A549 (cell line): ENCODE measurements around the gene CASP1. TPM values are rescaled to one million over a fixed set of nuclear protein-coding genes. Genes with fewer than 3 reads are reported as not detected.
"Not testable (repeated sequence)": the region's sequence is repeated elsewhere in the genome, so short reads cannot be mapped to it uniquely, and the experiment has no call there.

Experiments
- ATAC-seq, 2 experiments: fragments of 200-7000 bp in 1 of 2; fragments of >200 bp in 1 of 2; cut with Nextera tagmentation in 1 of 2; cut with Tn5 transposase in 1 of 2; 3 replicates each; pipeline versions ENCODE4 v1.8.0 to v1.9.1; 2018 to 2020; ENCODE audit warnings: mild to moderate bottlenecking in 1 of 2, moderate library complexity in 1 of 2
- CTCF ChIA-PET: fragments of 300-600 bp; sonication (Branson Sonifier 250); formaldehyde crosslinking; extraction: SDS; loops from one replicate; lab custom pipeline; 2021; ENCODE audit warnings: antibody characterized with exemption, inconsistent platforms; lab: Yijun Ruan, JAX
- POLR2A ChIA-PET: fragments of 350-600 bp; formaldehyde crosslinking; extraction: SDS; loops from one replicate; lab custom pipeline; 2021; ENCODE audit warnings: antibody characterized with exemption, inconsistent platforms; lab: Yijun Ruan, JAX
- DNase-seq, 2 experiments: peaks; one replicate each; pipeline versions ENCODE4 v3.0.0 to v3.0.0-alpha.2; 2011 to 2016; ENCODE audit warnings: low read depth in 1 of 2, low spot score in 1 of 2
- FAIRE-seq: peaks from 2 replicates; lab custom pipeline; 2011; peaks lifted over from hg19 to GRCh38; lab: Jason Lieb, UNC
- H3K27ac ChIP-seq, 2 experiments: fragments of >200 bp; sonication (Bioruptor Twin); formaldehyde crosslinking; 3 replicates each; pipeline ENCODE4 v1.5.1; 2016 to 2017
- H3K4me1 ChIP-seq: fragments of >200 bp; sonication (Bioruptor Twin); formaldehyde crosslinking; 3 replicates; pipeline ENCODE4 v1.6.1; 2016
- H3K4me2 ChIP-seq: fragments of >200 bp; sonication (Bioruptor Twin); formaldehyde crosslinking; 3 replicates; pipeline ENCODE4 v1.6.1; 2016
- H3K4me3 ChIP-seq: fragments of >200 bp; sonication (Bioruptor Twin); formaldehyde crosslinking; 3 replicates; pipeline ENCODE4 v1.5.1; 2016
- H3K9me3 ChIP-seq: fragments of >200 bp; sonication (Bioruptor Twin); formaldehyde crosslinking; 3 replicates; pipeline ENCODE4 v1.6.1; 2016
- CBX2 ChIP-seq: fragments of 200-600 bp; sonication (generic); IDR thresholded peaks from 2 replicates; pipeline ENCODE4 v1.6.1; 2016; ENCODE audit warnings: low read depth, mild to moderate bottlenecking, borderline replicate concordance
- CEBPB ChIP-seq, 2 experiments: fragments of >200 bp in 1 of 2; sonication (Bioruptor Twin) in 1 of 2; formaldehyde crosslinking in 1 of 2; IDR thresholded peaks; 2 replicates each; pipeline ENCODE4 v1.6.1; 2012 to 2016
- CHD2 ChIP-seq: fragments of 150-350 bp; IDR thresholded peaks from 2 replicates; pipeline ENCODE4 v1.6.1; 2014; ENCODE audit warnings: low read length; ENCODE audit not compliant: partially characterized antibody
- CHD4 ChIP-seq: fragments of 200-600 bp; sonication (generic); IDR thresholded peaks from 2 replicates; pipeline ENCODE4 v1.6.1; 2016; ENCODE audit warnings: antibody characterized with exemption, mild to moderate bottlenecking, borderline replicate concordance
- FOXS1 ChIP-seq: fragments of 250-450 bp; sonication (Bioruptor Pico); IDR thresholded peaks from 2 replicates; pipeline ENCODE4 v1.5.0; 2020; ENCODE audit warnings: mild to moderate bottlenecking, moderate library complexity
- HOXB5 ChIP-seq: fragments of 250-450 bp; sonication (Bioruptor Pico); IDR thresholded peaks from 2 replicates; pipeline ENCODE4 v1.5.0; 2020; ENCODE audit warnings: mild to moderate bottlenecking, moderate library complexity
- KDM1A ChIP-seq: fragments of 200-600 bp; sonication (generic); IDR thresholded peaks from 2 replicates; pipeline ENCODE4 v1.6.1; 2016; ENCODE audit warnings: low read depth, mild to moderate bottlenecking
- MAFK ChIP-seq: fragments of 450-650 bp; IDR thresholded peaks from 2 replicates; pipeline ENCODE4 v1.6.1; 2014; ENCODE audit not compliant: partially characterized antibody
- RCOR1 ChIP-seq: fragments of 150-350 bp; IDR thresholded peaks from 2 replicates; pipeline ENCODE4 v1.6.1; 2014; ENCODE audit warnings: antibody characterized with exemption, low read length, low read depth
- RFX5 ChIP-seq: fragments of 450-650 bp; IDR thresholded peaks from 2 replicates; pipeline ENCODE4 v1.7.1; 2014; ENCODE audit warnings: antibody characterized with exemption, mild to moderate bottlenecking, moderate library complexity
- SREBF2 ChIP-seq: fragments of 450-650 bp; IDR thresholded peaks from 2 replicates; pipeline ENCODE4 v1.6.1; 2014; ENCODE audit warnings: mild to moderate bottlenecking, moderate library complexity
- TFCP2L1 ChIP-seq: fragments of 250-450 bp; sonication (Bioruptor Pico); IDR thresholded peaks from 2 replicates; pipeline ENCODE4 v1.5.0; 2021; ENCODE audit warnings: mild to moderate bottlenecking
- ZC3H11A ChIP-seq: fragments of 450-650 bp; IDR thresholded peaks from 2 replicates; pipeline ENCODE4 v1.6.1; 2014; ENCODE audit warnings: antibody characterized with exemption, mild to moderate bottlenecking
- ZFP36 ChIP-seq: fragments of 450-650 bp; IDR thresholded peaks from 2 replicates; pipeline ENCODE4 v1.6.1; 2014; ENCODE audit warnings: borderline replicate concordance; ENCODE audit not compliant: partially characterized antibody
- WGBS: methylation state at CpG from one replicate; pipeline ENCODE4 v1.1.6; 2017; ENCODE audit errors: missing lambda C conversion rate; 5-methylcytosine and 5-hydroxymethylcytosine counted together
- polyA minus RNA-seq: library from RNA; depleted of rRNA, polyadenylated mRNA; stranded (reverse); fragments of >200 nt; gene quantifications from 2 replicates; pipeline ENCODE4 v1.2.3, GENCODE V29; 2011; rRNA and poly(A)+ RNA removed
- polyA plus RNA-seq, 4 experiments: library from polyadenylated mRNA; depleted of rRNA in 3 of 4; stranded (reverse); fragments of >200 nt; fragmentation: RNase III in 1 of 4; extraction: RNeasy Plus Mini Kit Qiagen cat#74134 plus additional on column Dnase treatment in 1 of 4; gene quantifications; 2 replicates in 3 of 4; 3 replicates in 1 of 4; pipeline ENCODE4 v1.2.3, GENCODE V29; 2011 to 2017
- TF ChIP-seq, protein P1 (sequence below): fragments of >200 bp; sonication (Bioruptor Twin); formaldehyde crosslinking; IDR thresholded peaks from 2 replicates; pipeline ENCODE4 v1.6.1; 2016
- TF ChIP-seq, protein P2 (sequence below): IDR thresholded peaks from 2 replicates; pipeline ENCODE4 v1.6.1; 2012
- TF ChIP-seq, protein P3 (sequence below): fragments of 450-650 bp; IDR thresholded peaks from 2 replicates; pipeline ENCODE4 v1.6.1; 2014; ENCODE audit warnings: antibody characterized with exemption
- TF ChIP-seq, protein P4 (sequence below): fragments of >200 bp; sonication (Bioruptor Twin); formaldehyde crosslinking; IDR thresholded peaks from 3 replicates; pipeline ENCODE4 v1.5.1; 2016

CASP1 gene
- 0.06 and 0.07 TPM in 2 replicates for polyA plus RNA-seq (2011; rRNA removed)
- not detected in 2 replicates for polyA plus RNA-seq (2012; cell fraction: cytosol; rRNA removed)
- polyA plus RNA-seq (2012; cell fraction: nucleus; rRNA removed), result not detected in 2 replicates
- polyA plus RNA-seq (2017; fragmentation: RNase III; extraction: RNeasy Plus Mini Kit Qiagen cat#74134 plus additional on column Dnase treatment), result 0.15 to 0.51 TPM (median 0.34 TPM) in 3 replicates
- not detected in 2 replicates for polyA minus RNA-seq

DNA sequence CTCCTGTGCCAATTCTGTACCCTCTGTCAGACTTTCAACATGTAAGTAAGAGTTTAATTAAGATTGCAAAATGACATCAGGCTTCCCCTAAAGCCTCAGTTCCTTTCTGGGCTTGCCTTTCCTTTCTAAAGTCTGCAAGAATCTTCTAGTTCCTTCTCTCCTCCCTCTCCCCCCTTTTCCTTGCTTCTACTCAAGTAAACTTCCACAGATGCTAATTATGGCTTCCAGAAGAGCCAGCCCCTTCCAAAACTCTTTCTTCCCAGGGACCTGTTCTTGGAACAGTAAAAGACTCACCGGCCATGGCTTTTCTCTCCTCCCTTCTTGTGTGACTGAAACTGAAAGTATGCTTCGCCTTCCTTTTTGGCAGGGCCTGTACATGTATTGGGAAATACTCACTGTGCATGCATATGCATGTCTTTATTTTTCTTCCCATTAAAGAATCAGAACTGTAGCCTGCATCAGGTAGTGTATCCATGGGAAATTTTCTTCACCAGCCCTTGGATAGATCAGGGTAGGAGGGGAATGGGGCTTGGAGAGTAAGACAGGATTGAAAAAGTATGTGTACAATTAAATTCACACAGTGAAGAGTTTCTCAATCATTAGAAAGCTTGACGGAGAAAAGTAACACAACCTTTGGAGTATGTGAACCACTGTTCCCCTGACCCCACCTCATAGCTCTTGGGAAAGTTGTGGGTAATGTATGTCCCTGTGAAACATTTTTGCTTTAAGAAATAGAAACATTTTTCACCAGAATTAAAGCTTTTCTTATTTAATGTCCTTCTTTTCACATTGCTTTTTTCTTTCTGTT lies at the start of gene CASP1:
Gene CASP1, minus strand, starts transcription at position 332 of the 808 bp plus-strand sequence. Its CDS starts 31 bp downstream, at position 301.
- ChIA-PET CTCF (no interaction called here), POLR2A (no interaction called here)
- no peak within 1 kb of the TSS for H3K4me3 ChIP-seq
- ATAC-seq, result no peak
- H3K4me2 ChIP-seq, result peak within 1 kb of the TSS; percentile 10; the same call in 1 of the 3 replicates
- 51% methylated on average over 3 of the region's 3 CpGs for WGBS
- no peaks in the 10 kb centered on the region for H3K4me1 ChIP-seq
- no peak within 1 kb of the TSS for H3K27ac ChIP-seq
- DNase-seq, result no peak
- TF ChIP-seq ZFP36 (no peak), SREBF2 (no peak), RCOR1 (no peak), RFX5 (no peak), MAFK (no peak), HOXB5 (CRISPR knock-in tag) (no peak), TFCP2L1 (CRISPR knock-in tag) (no peak), ZC3H11A (no peak), CEBPB (IDR thresholded peaks at IDR 0.05) (no peak), KDM1A (no peak), FOXS1 (CRISPR knock-in tag) (no peak)
- TF ChIP-seq, protein P1, sequence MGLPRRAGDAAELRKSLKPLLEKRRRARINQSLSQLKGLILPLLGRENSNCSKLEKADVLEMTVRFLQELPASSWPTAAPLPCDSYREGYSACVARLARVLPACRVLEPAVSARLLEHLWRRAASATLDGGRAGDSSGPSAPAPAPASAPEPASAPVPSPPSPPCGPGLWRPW, result no peak
- TF ChIP-seq, protein P2, sequence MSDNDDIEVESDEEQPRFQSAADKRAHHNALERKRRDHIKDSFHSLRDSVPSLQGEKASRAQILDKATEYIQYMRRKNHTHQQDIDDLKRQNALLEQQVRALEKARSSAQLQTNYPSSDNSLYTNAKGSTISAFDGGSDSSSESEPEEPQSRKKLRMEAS, result no peak
- TF ChIP-seq, protein P3, sequence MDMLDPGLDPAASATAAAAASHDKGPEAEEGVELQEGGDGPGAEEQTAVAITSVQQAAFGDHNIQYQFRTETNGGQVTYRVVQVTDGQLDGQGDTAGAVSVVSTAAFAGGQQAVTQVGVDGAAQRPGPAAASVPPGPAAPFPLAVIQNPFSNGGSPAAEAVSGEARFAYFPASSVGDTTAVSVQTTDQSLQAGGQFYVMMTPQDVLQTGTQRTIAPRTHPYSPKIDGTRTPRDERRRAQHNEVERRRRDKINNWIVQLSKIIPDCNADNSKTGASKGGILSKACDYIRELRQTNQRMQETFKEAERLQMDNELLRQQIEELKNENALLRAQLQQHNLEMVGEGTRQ, result no peak
- TF ChIP-seq, protein P4, sequence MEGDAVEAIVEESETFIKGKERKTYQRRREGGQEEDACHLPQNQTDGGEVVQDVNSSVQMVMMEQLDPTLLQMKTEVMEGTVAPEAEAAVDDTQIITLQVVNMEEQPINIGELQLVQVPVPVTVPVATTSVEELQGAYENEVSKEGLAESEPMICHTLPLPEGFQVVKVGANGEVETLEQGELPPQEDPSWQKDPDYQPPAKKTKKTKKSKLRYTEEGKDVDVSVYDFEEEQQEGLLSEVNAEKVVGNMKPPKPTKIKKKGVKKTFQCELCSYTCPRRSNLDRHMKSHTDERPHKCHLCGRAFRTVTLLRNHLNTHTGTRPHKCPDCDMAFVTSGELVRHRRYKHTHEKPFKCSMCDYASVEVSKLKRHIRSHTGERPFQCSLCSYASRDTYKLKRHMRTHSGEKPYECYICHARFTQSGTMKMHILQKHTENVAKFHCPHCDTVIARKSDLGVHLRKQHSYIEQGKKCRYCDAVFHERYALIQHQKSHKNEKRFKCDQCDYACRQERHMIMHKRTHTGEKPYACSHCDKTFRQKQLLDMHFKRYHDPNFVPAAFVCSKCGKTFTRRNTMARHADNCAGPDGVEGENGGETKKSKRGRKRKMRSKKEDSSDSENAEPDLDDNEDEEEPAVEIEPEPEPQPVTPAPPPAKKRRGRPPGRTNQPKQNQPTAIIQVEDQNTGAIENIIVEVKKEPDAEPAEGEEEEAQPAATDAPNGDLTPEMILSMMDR, result no peak
- no peak for FAIRE-seq
- H3K9me3 ChIP-seq, result no peaks in the 10 kb centered on the region; the same call in 2 of the 3 replicates

DNA sequence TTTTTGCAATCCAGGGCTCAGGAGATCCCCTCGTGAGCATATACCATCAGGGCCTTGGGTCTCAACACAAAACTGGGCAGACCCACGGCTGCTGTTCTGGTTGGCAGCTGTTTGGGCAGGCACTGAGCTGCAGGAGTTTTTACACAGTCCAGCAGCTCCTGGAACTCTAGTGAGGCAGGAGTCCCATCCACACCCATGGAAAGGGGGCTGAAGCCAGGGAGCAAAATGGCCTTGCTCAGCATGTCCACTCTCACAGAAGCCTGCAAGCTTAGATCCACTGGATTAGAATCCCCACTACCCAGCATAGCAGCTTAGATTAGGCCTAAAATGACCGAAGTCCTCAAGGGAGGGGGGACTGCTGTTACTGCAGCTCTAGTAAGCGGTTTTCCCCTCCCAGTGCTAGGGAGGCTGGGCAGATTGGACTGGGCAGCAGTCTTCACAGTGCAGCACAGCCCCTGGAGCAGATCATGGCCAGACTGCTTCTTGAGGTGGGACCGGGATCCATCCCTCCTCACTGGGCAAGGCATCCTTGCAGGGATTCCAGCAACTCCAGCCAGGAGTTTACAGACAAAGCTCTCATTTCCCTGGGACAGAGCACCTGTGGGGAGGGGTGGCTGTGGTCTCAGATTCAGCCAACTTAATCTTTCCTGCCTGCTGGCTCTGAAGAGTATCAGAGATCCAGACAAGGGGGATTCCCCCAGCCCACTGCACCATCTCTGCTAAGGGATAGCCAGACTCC lies 46.6 kb upstream of the CASP1 start:
- ChIA-PET CTCF (no interaction called here), POLR2A (no interaction called here)
- TF ChIP-seq CHD2, result no peak
- TF ChIP-seq CBX2, result no peak
- TF ChIP-seq CHD4, result no peak
- Histone ChIP-seq H3K9me3 (no peaks in the 10 kb centered on the region), H3K4me2 (no peak overlapping the region), H3K4me3 (no peak overlapping the region), H3K27ac (no peak overlapping the region), H3K4me1 (no peaks in the 10 kb centered on the region)
- ATAC-seq, result no peak
- no peak for DNase-seq
- 47% methylated on average over 3 of the region's 5 CpGs for WGBS
- FAIRE-seq, result no peak

DNA sequence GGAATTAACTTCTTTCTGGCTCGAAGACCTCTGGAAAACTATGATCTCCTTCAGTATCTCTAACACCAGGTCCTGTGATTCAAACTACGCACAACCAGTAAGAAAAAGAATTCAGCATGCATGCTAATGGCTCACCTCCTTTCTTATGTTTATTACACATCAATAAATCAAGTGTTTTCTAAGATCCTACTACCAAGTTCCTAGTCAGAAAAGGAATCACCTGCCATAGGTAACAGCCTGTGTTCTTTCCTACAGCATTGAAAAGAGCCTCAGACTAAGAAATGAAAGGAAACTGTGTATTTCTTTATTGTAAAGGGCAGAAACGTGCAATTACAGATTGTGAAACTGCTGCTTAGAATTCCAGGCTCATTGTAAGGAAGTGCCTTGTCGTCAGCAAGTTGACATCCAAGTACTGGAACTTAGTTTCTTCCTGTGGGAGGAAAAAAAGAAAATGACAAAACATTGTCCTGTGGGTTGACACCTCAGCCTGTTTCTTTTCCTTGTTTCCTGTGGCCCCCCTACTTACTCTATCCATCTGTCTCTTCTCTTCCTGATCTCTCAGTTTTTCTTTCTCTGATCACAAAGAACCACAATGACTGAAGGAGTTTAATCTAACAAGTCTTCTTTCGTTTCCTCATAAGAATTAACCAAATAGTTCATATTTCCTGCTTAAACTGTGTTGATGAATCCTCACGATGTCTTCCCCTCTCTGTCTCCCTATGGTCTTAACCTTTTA lies 45.4 kb upstream of the CASP1 start:
- ATAC-seq, H3K27ac ChIP-seq, FAIRE-seq, CTCF ChIA-PET, H3K4me3 ChIP-seq, POLR2A ChIA-PET, H3K9me3 ChIP-seq, H3K4me1 ChIP-seq, H3K4me2 ChIP-seq, DNase-seq: not testable (repeated sequence)
- WGBS, result 26% methylated on average over 6 of the region's 6 CpGs
